H1 (cell line): ENCODE measurements around the gene TLX1. TPM values are rescaled to one million over a fixed set of nuclear protein-coding genes. Genes with fewer than 3 reads are reported as not detected.
A peak's percentile ranks its signal among the peaks of the same experiment; 100 is the strongest.

Source experiments
- CHD2 ChIP-seq: IDR thresholded peaks from 2 replicates; pipeline ENCODE4 v1.6.1; 2012; ENCODE audit warnings: low read length, improper control_type of control experiment
- EZH2 ChIP-seq: fragments of 200-600 bp; sonication (generic); IDR thresholded peaks from 2 replicates; pipeline ENCODE4 v1.7.1; 2012; ENCODE audit warnings: low read depth, mild to moderate bottlenecking, moderate library complexity, low read length, inconsistent platforms; ENCODE audit not compliant: severe bottlenecking
- JUND ChIP-seq: IDR thresholded peaks from 2 replicates; pipeline ENCODE4 v1.6.1; 2011; ENCODE audit warnings: mild to moderate bottlenecking, improper control_type of control experiment, low read length
- MAFK ChIP-seq: IDR thresholded peaks from 2 replicates; pipeline ENCODE4 v1.6.1; 2012; ENCODE audit warnings: low read depth, mild to moderate bottlenecking, improper control_type of control experiment, low read length
- NANOG ChIP-seq: IDR thresholded peaks from 2 replicates; pipeline ENCODE4 v1.6.1; 2011; ENCODE audit warnings: low read length, low read depth, mild to moderate bottlenecking, inconsistent platforms; ENCODE audit not compliant: insufficient read depth, poor library complexity, severe bottlenecking
- POU5F1 ChIP-seq: IDR thresholded peaks from 2 replicates; pipeline ENCODE4 v1.6.1; 2011; ENCODE audit warnings: low read depth, mild to moderate bottlenecking, low read length, moderate library complexity
- RXRA ChIP-seq: IDR thresholded peaks from 2 replicates; pipeline ENCODE4 v1.6.1; 2011; ENCODE audit warnings: low read depth, mild to moderate bottlenecking, low read length, moderate library complexity; ENCODE audit not compliant: insufficient read depth
- SP1 ChIP-seq: IDR thresholded peaks from 2 replicates; pipeline ENCODE4 v1.6.1; 2011; ENCODE audit warnings: low read depth, low read length
- ZNF274 ChIP-seq: IDR thresholded peaks from 2 replicates; pipeline ENCODE4 v1.7.0; 2012; ENCODE audit warnings: low read length, borderline replicate concordance; ENCODE audit errors: extremely low read depth
- polyA plus RNA-seq, 7 experiments: library from polyadenylated mRNA; depleted of rRNA in 3 of 7; stranded (reverse) in 5 of 7; unstranded in 2 of 7; fragments of >200 nt in 5 of 7; fragments of 200-250 nt in 2 of 7; gene quantifications; 1 replicate in 5 of 7; 2 replicates in 1 of 7; 4 replicates in 1 of 7; pipeline versions ENCODE4 v1.2.1 to v1.2.3, GENCODE V29; 2011 to 2013; ENCODE audit warnings: missing spikeins in 2 of 7, mixed read lengths in 2 of 7
- total RNA-seq: library from RNA; stranded (reverse); fragmentation: NEBNext Ultra II Directional; extraction: Animal tissue kit (Norgen Biotek cat#: 25700); gene quantifications from 2 replicates; pipeline ENCODE4 v1.2.1, GENCODE V29; 2021
- TF ChIP-seq, protein P1 (sequence below): fragments of 300-600 bp; sonication (generic); IDR thresholded peaks from 2 replicates; pipeline ENCODE4 v1.7.1; 2012; ENCODE audit warnings: low read length, moderate library complexity, mild to moderate bottlenecking, inconsistent platforms; ENCODE audit not compliant: insufficient replicate concordance

TLX1 gene
- total and polyA plus RNA-seq, 2 of the 8 experiments (the other 6 are each of a cell fraction or from before 2014, with no cell fraction given) = not detected

DNA sequence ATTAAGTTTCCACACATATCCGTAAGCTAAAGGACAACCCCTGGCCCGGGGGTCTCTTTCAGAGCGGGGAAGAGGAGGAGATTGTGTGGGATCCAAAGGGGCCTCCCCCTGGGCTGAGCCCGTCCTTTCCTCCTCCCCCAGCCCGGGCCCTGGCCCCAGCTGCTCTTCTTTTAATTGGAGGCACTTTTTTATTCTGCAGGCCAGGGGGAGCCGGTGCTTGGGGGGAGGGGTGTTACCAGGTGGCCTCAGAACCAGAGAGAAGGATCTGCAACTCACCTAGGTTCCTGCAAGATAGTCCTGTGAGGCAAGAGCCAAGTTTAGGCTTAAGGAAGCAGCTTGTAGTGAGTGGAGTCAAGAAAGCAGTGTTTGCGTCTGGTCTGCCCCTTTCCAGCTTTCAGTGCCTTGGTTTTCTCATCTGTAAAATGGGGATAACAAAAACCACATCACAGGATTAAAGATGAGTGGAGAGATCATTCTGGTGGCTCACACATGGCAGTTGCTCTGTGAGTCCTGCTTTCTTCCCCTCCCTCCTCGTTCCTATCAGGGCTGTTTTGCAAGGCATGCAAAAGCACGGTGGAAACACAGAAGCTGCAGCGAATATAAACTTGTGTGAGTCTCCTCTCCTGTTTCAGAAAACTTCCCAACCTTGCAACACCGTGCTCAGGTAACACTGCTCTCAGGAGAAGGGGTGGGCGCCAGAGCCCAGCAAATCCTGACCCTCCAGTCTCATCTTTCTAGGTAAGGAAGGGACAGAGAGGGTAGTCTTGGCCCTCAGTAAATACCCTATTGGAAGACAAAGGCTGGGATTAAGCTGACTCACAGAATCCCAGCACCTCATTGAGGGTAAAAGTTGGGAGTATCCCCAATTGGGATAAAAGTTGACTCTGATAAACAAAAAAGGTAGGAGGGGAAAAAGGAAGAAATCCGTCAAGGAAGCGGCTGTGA, 4.1 kb upstream of the TLX1 start (continued):
- TF ChIP-seq, protein P1, sequence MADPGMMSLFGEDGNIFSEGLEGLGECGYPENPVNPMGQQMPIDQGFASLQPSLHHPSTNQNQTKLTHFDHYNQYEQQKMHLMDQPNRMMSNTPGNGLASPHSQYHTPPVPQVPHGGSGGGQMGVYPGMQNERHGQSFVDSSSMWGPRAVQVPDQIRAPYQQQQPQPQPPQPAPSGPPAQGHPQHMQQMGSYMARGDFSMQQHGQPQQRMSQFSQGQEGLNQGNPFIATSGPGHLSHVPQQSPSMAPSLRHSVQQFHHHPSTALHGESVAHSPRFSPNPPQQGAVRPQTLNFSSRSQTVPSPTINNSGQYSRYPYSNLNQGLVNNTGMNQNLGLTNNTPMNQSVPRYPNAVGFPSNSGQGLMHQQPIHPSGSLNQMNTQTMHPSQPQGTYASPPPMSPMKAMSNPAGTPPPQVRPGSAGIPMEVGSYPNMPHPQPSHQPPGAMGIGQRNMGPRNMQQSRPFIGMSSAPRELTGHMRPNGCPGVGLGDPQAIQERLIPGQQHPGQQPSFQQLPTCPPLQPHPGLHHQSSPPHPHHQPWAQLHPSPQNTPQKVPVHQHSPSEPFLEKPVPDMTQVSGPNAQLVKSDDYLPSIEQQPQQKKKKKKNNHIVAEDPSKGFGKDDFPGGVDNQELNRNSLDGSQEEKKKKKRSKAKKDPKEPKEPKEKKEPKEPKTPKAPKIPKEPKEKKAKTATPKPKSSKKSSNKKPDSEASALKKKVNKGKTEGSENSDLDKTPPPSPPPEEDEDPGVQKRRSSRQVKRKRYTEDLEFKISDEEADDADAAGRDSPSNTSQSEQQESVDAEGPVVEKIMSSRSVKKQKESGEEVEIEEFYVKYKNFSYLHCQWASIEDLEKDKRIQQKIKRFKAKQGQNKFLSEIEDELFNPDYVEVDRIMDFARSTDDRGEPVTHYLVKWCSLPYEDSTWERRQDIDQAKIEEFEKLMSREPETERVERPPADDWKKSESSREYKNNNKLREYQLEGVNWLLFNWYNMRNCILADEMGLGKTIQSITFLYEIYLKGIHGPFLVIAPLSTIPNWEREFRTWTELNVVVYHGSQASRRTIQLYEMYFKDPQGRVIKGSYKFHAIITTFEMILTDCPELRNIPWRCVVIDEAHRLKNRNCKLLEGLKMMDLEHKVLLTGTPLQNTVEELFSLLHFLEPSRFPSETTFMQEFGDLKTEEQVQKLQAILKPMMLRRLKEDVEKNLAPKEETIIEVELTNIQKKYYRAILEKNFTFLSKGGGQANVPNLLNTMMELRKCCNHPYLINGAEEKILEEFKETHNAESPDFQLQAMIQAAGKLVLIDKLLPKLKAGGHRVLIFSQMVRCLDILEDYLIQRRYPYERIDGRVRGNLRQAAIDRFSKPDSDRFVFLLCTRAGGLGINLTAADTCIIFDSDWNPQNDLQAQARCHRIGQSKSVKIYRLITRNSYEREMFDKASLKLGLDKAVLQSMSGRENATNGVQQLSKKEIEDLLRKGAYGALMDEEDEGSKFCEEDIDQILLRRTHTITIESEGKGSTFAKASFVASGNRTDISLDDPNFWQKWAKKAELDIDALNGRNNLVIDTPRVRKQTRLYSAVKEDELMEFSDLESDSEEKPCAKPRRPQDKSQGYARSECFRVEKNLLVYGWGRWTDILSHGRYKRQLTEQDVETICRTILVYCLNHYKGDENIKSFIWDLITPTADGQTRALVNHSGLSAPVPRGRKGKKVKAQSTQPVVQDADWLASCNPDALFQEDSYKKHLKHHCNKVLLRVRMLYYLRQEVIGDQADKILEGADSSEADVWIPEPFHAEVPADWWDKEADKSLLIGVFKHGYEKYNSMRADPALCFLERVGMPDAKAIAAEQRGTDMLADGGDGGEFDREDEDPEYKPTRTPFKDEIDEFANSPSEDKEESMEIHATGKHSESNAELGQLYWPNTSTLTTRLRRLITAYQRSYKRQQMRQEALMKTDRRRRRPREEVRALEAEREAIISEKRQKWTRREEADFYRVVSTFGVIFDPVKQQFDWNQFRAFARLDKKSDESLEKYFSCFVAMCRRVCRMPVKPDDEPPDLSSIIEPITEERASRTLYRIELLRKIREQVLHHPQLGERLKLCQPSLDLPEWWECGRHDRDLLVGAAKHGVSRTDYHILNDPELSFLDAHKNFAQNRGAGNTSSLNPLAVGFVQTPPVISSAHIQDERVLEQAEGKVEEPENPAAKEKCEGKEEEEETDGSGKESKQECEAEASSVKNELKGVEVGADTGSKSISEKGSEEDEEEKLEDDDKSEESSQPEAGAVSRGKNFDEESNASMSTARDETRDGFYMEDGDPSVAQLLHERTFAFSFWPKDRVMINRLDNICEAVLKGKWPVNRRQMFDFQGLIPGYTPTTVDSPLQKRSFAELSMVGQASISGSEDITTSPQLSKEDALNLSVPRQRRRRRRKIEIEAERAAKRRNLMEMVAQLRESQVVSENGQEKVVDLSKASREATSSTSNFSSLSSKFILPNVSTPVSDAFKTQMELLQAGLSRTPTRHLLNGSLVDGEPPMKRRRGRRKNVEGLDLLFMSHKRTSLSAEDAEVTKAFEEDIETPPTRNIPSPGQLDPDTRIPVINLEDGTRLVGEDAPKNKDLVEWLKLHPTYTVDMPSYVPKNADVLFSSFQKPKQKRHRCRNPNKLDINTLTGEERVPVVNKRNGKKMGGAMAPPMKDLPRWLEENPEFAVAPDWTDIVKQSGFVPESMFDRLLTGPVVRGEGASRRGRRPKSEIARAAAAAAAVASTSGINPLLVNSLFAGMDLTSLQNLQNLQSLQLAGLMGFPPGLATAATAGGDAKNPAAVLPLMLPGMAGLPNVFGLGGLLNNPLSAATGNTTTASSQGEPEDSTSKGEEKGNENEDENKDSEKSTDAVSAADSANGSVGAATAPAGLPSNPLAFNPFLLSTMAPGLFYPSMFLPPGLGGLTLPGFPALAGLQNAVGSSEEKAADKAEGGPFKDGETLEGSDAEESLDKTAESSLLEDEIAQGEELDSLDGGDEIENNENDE = no peak
- TF ChIP-seq CHD2 = no peak
- TF ChIP-seq JUND = no peak
- peak; percentile 63 for TF ChIP-seq EZH2
- 0 out of 2 replicates have a peak, but pooled peaks have one; percentile 13 for TF ChIP-seq MAFK
- no peak for TF ChIP-seq POU5F1
- TF ChIP-seq NANOG = no peak
- no peak for TF ChIP-seq RXRA
- TF ChIP-seq SP1 = no peak
- no peak for TF ChIP-seq ZNF274
